ENCODE results near the gene SPRR2D.

Gene SPRR2D

GRCh38 chr1:152997901-152998300 is 43.0 kb downstream of the SPRR2D start:
- Histone ChIP-seq H3F3A (ENCODE audit: insufficient read depth) (no peaks in the 10 kb centered on the region), H4K20me1 (ENCODE audit: low read depth, low read length) (no peaks in the 10 kb centered on the region), H3K79me2 (ENCODE audit: insufficient read depth, low read length) (no peaks in the 10 kb centered on the region), H2AFZ (ENCODE audit: low read depth, low read length, severe bottlenecking) (no peak overlapping the region), H3K27ac (ENCODE audit: low read depth, low read length) (no peak overlapping the region), H3K4me3 (ENCODE audit: insufficient read depth, low read length, poor library complexity, severe bottlenecking) (no peak overlapping the region), H3K27me3 (ENCODE audit: low read length) (no peaks in the 10 kb centered on the region), H3K9me2 (replicated peaks; ENCODE audit: insufficient read depth, low read length) (no peaks in the 10 kb centered on the region), H3K36me3 (ENCODE audit: low read length) (no peaks in the 10 kb centered on the region), H3K9ac (ENCODE audit: low read length) (no peak overlapping the region), H3K9me3 (ENCODE audit: insufficient read depth, low read length) (no peaks in the 10 kb centered on the region), H3K4me2 (ENCODE audit: low read depth, low read length, poor library complexity, severe bottlenecking) (no peak overlapping the region)
- TF ChIP-seq, protein P1, sequence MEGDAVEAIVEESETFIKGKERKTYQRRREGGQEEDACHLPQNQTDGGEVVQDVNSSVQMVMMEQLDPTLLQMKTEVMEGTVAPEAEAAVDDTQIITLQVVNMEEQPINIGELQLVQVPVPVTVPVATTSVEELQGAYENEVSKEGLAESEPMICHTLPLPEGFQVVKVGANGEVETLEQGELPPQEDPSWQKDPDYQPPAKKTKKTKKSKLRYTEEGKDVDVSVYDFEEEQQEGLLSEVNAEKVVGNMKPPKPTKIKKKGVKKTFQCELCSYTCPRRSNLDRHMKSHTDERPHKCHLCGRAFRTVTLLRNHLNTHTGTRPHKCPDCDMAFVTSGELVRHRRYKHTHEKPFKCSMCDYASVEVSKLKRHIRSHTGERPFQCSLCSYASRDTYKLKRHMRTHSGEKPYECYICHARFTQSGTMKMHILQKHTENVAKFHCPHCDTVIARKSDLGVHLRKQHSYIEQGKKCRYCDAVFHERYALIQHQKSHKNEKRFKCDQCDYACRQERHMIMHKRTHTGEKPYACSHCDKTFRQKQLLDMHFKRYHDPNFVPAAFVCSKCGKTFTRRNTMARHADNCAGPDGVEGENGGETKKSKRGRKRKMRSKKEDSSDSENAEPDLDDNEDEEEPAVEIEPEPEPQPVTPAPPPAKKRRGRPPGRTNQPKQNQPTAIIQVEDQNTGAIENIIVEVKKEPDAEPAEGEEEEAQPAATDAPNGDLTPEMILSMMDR (IDR thresholded peaks at IDR 0.05; ENCODE audit: insufficient read depth, low read length, poor library complexity, severe bottlenecking), result no peak
- TF ChIP-seq EZH2phosphoT487 (conservative IDR thresholded peaks at IDR 0.05; ENCODE audit: low read length), result no peak

- no peaks in the 10 kb centered on the region for H4K20me1 ChIP-seq (ENCODE audit: low read depth, low read length)
- H3K4me3 ChIP-seq (ENCODE audit: insufficient read depth, low read length, poor library complexity, severe bottlenecking), result no peak overlapping the region
- H3K36me3 ChIP-seq (ENCODE audit: low read length), result no peaks in the 10 kb centered on the region
- H3K79me2 ChIP-seq (ENCODE audit: insufficient read depth, low read length), result no peaks in the 10 kb centered on the region
- TF ChIP-seq EZH2phosphoT487 (conservative IDR thresholded peaks at IDR 0.05; ENCODE audit: low read length), result no peak
- TF ChIP-seq, protein P1 (IDR thresholded peaks at IDR 0.05; ENCODE audit: insufficient read depth, low read length, poor library complexity, severe bottlenecking), result no peak
- no peaks in the 10 kb centered on the region for H3F3A ChIP-seq (ENCODE audit: insufficient read depth)
- H3K27me3 ChIP-seq (ENCODE audit: low read length), result no peaks in the 10 kb centered on the region
- H3K9me2 ChIP-seq (replicated peaks; ENCODE audit: insufficient read depth, low read length), result no peaks in the 10 kb centered on the region
- no peak overlapping the region for H2AFZ ChIP-seq (ENCODE audit: low read depth, low read length, severe bottlenecking)
- no peaks in the 10 kb centered on the region for H3K9me3 ChIP-seq (ENCODE audit: insufficient read depth, low read length)
- no peak overlapping the region for H3K27ac ChIP-seq (ENCODE audit: low read depth, low read length)
- no peak overlapping the region for H3K4me2 ChIP-seq (ENCODE audit: low read depth, low read length, poor library complexity, severe bottlenecking)
- H3K9ac ChIP-seq (ENCODE audit: low read length), result no peak overlapping the region
These were observed 44.1 kb downstream of the SPRR2D start for GRCh38 chr1:152996633-152997400.

GRCh38 chr1:152995842-152996241 is 45.1 kb downstream of the SPRR2D start:
- H3K79me2 ChIP-seq (ENCODE audit: insufficient read depth, low read length), result no peaks in the 10 kb centered on the region
- H3K4me3 ChIP-seq (ENCODE audit: insufficient read depth, low read length, poor library complexity, severe bottlenecking), result no peak overlapping the region
- no peaks in the 10 kb centered on the region for H3K9me3 ChIP-seq (ENCODE audit: insufficient read depth, low read length)
- H3K4me2 ChIP-seq (ENCODE audit: low read depth, low read length, poor library complexity, severe bottlenecking), result no peak overlapping the region
- no peak overlapping the region for H2AFZ ChIP-seq (ENCODE audit: low read depth, low read length, severe bottlenecking)
- no peaks in the 10 kb centered on the region for H3K36me3 ChIP-seq (ENCODE audit: low read length)
- no peak for TF ChIP-seq EZH2phosphoT487 (conservative IDR thresholded peaks at IDR 0.05; ENCODE audit: low read length)
- TF ChIP-seq, protein P1 (IDR thresholded peaks at IDR 0.05; ENCODE audit: insufficient read depth, low read length, poor library complexity, severe bottlenecking), result no peak
- H3K9me2 ChIP-seq (replicated peaks; ENCODE audit: insufficient read depth, low read length), result no peaks in the 10 kb centered on the region
- no peaks in the 10 kb centered on the region for H3K27me3 ChIP-seq (ENCODE audit: low read length)
- H4K20me1 ChIP-seq (ENCODE audit: low read depth, low read length), result no peaks in the 10 kb centered on the region
- no peak overlapping the region for H3K9ac ChIP-seq (ENCODE audit: low read length)
- H3F3A ChIP-seq (ENCODE audit: insufficient read depth), result no peaks in the 10 kb centered on the region
- H3K27ac ChIP-seq (ENCODE audit: low read depth, low read length), result no peak overlapping the region
